T-cell (primary cell): ENCODE results near the gene CD247. TPM values are rescaled to one million over a fixed set of nuclear protein-coding genes. Genes with fewer than 3 reads are reported as not detected.
"Not testable (repeated sequence)": the region's sequence is repeated elsewhere in the genome, so short reads cannot be mapped to it uniquely, and the experiment has no call there.

Source experiments
- ATAC-seq, 4 experiments: fragments of 200-7000 bp in 3 of 4; fragments of 150-1000 bp in 1 of 4; cut with Tn5 transposase; replicated peaks in 1 of 4; 1 replicate in 3 of 4; 2 replicates in 1 of 4; pipeline ENCODE4 v1.10.0; 2021; ENCODE audit warnings: moderate library complexity in 3 of 4, mild to moderate bottlenecking in 2 of 4, moderate number of reproducible peaks in 1 of 4
- CTCF ChIA-PET, 2 donors: fragments of 300-600 bp; sonication (Branson Sonifier 250); formaldehyde crosslinking; loops; one replicate each; lab custom pipeline; 2022; ENCODE audit warnings: antibody characterized with exemption in 2 of 2; lab: Charles Lee
- POLR2A ChIA-PET, 2 donors: fragments of 300-600 bp; sonication (Branson Sonifier 250); formaldehyde crosslinking; loops; one replicate each; lab custom pipeline; 2022; ENCODE audit warnings: antibody characterized with exemption in 2 of 2; lab: Charles Lee
- DNase-seq, 35 experiments: peaks; one replicate each; pipeline versions ENCODE4 v3.0.0 to v3.0.0-alpha.2; 2013 to 2023
- H3K27ac ChIP-seq: one replicate; pipeline ENCODE4 v1.5.1; 2013; ENCODE audit warnings: low read length
- H3K27me3 ChIP-seq, 2 experiments: replicated peaks in 1 of 2; 1 replicate in 1 of 2; 2 replicates in 1 of 2; pipeline versions ENCODE4 v1.6.1 to v1.7.0; 2013; ENCODE audit warnings: low read length in 1 of 2, mixed read lengths in 1 of 2; ENCODE audit not compliant: control insufficient read depth in 2 of 2, insufficient read depth in 2 of 2; ENCODE audit errors: extremely low read depth in 1 of 2
- H3K36me3 ChIP-seq, 2 donors: 1 replicate in 1 of 2; 2 replicates in 1 of 2; pipeline versions ENCODE4 v1.6.1 to v1.7.0; 2013; ENCODE audit warnings: low read length in 1 of 2; ENCODE audit not compliant: control insufficient read depth in 2 of 2, insufficient read depth in 1 of 2; ENCODE audit errors: extremely low read depth in 1 of 2
- H3K4me1 ChIP-seq, 2 experiments: 1 replicate in 1 of 2; 2 replicates in 1 of 2; pipeline versions ENCODE4 v1.6.1 to v1.7.0; 2013; ENCODE audit warnings: low read length in 2 of 2, mixed read lengths in 1 of 2; ENCODE audit not compliant: insufficient read depth in 2 of 2, control insufficient read depth in 1 of 2; ENCODE audit errors: extremely low read depth in 1 of 2
- H3K4me3 ChIP-seq, 2 donors: 1 replicate in 1 of 2; 2 replicates in 1 of 2; pipeline versions ENCODE4 v1.5.1 to v1.7.0; 2013; ENCODE audit warnings: mild to moderate bottlenecking in 2 of 2, low read length in 1 of 2, moderate library complexity in 1 of 2; ENCODE audit not compliant: control insufficient read depth in 1 of 2; ENCODE audit errors: extremely low read depth in 1 of 2
- H3K9me3 ChIP-seq: 2 replicates; pipeline ENCODE4 v1.7.0; 2013
- H3K27ac Mint-ChIP-seq, 2 donors: one replicate each; pipeline ENCODE4 v1.8.0; 2020 to 2021; ENCODE audit warnings: mild to moderate bottlenecking in 2 of 2, mixed read lengths in 2 of 2
- H3K27me3 Mint-ChIP-seq, 2 donors: one replicate each; pipeline ENCODE4 v1.8.0; 2021 to 2022; ENCODE audit warnings: mixed read lengths in 2 of 2
- H3K36me3 Mint-ChIP-seq: one replicate; pipeline ENCODE4 v1.8.0; 2021; ENCODE audit warnings: mixed read lengths
- H3K4me1 Mint-ChIP-seq, 3 donors: one replicate each; pipeline ENCODE4 v1.8.0; 2020 to 2022; ENCODE audit warnings: mixed read lengths in 3 of 3, mild to moderate bottlenecking in 1 of 3
- H3K4me3 Mint-ChIP-seq, 3 donors: one replicate each; pipeline ENCODE4 v1.8.0; 2020 to 2022; ENCODE audit warnings: mild to moderate bottlenecking in 3 of 3, mixed read lengths in 3 of 3, moderate library complexity in 3 of 3
- H3K9me3 Mint-ChIP-seq, 3 donors: one replicate each; pipeline ENCODE4 v1.8.0; 2020 to 2022; ENCODE audit warnings: mixed read lengths in 3 of 3
- WGBS: methylation state at CpG from one replicate; pipeline ENCODE4 v1.1.5; 2013; ENCODE audit warnings: missing lambda C conversion rate; ENCODE audit not compliant: insufficient coverage; 5-methylcytosine and 5-hydroxymethylcytosine counted together
- total RNA-seq, 35 experiments: library from RNA in 6 of 35; stranded (reverse) in 6 of 35; fragments of 120-200 nt in 1 of 35; gene quantifications; one replicate each; pipeline versions ENCODE4 v1.2.1 to v1.2.4 and lab custom pipeline; 2013 to 2026

The CD247 gene
- total RNA-seq, 5 donors from 2014 or later (not counting 1 experiment from before 2014, with no cell fraction given): 324 to 414 (median 385) TPM

DNA sequence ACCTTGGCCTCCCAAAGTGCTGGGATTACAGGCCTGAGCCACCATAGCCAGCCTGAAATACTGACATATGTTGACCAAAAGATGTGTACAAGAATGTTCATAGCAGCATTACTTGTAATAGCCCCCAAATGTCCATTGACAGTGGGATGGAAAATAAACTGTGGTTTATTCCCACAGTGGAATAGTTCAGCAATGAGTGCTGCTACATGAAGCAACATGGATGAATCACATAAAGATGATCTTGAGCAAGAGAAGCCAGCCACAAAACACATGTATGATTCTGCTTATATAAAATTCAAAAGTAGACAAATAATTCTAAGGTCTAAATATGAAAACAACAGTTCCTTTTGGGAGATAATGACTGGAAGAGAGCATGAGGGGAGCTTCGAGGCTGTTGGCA lies 44.4 kb upstream of the CD247 start:
- Mint-ChIP-seq H3K9me3 (no peaks in the 10 kb centered on the region), H3K4me3 (no peak overlapping the region), H3K4me1 (no peaks in the 10 kb centered on the region), H3K27me3 (peaks cover 0 to 2% of the 10 kb centered on the region in 2 donors), H3K36me3 (no peaks in the 10 kb centered on the region), H3K27ac (no peak overlapping the region)
- Histone ChIP-seq H3K4me1 (no peaks in the 10 kb centered on the region), H3K27ac (no peak overlapping the region), H3K27me3 (no peaks in the 10 kb centered on the region), H3K9me3 (no peaks in the 10 kb centered on the region), H3K4me3 (no peak overlapping the region), H3K36me3 (no peaks in the 10 kb centered on the region)
- ChIA-PET CTCF (no interaction called here), POLR2A (interaction anchor here in 1 of 2 donors (1.9 kb wide), 1 partner anchor 9 kb away, joined by 5 read pairs; the partner anchor contains the start of gene CREG1)
- ATAC-seq (no peak), DNase-seq (no peak)
- WGBS: no CpG with 5 or more reads among the region's 1 CpG

DNA sequence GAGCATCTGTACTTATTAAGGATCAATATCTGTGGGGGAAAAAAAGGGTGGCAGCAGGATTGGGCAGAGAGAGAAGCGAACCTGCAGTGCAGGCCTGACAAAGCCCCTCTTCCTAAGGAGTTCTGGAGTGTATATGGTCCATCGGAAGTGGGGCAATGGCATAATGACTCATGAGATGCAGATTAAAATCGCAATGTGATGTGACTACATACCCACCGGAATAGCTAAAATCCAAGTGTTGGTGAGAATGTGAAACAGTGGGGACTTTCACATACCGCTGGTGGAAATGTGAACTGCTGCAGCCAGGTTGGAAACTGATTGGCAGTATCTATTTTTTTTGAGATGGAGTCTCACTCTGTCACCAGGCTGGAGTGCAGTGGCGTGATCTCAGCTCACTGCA lies 43.4 kb upstream of the CD247 start:
- Mint-ChIP-seq H3K9me3 (no peaks in the 10 kb centered on the region), H3K4me3 (no peak overlapping the region), H3K36me3 (no peaks in the 10 kb centered on the region), H3K4me1 (no peaks in the 10 kb centered on the region), H3K27me3 (peaks cover 0 to 2% of the 10 kb centered on the region in 2 donors), H3K27ac (no peak overlapping the region)
- no peak overlapping the region for H3K4me3 ChIP-seq
- H3K27me3 ChIP-seq: no peaks in the 10 kb centered on the region
- H3K36me3 ChIP-seq: no peaks in the 10 kb centered on the region
- no peak overlapping the region for H3K27ac ChIP-seq
- ATAC-seq (no peak), DNase-seq (no peak)
- CTCF ChIA-PET: interaction anchor here in 1 of 2 donors (1.3 kb wide), 1 partner anchor 294 kb away, joined by 3 read pairs; no protein-coding TSS in a partner anchor
- 96% methylated on average over 4 of the region's 6 CpGs for WGBS
- POLR2A ChIA-PET: no interaction called here
- no peaks in the 10 kb centered on the region for H3K9me3 ChIP-seq
- H3K4me1 ChIP-seq: no peaks in the 10 kb centered on the region

DNA sequence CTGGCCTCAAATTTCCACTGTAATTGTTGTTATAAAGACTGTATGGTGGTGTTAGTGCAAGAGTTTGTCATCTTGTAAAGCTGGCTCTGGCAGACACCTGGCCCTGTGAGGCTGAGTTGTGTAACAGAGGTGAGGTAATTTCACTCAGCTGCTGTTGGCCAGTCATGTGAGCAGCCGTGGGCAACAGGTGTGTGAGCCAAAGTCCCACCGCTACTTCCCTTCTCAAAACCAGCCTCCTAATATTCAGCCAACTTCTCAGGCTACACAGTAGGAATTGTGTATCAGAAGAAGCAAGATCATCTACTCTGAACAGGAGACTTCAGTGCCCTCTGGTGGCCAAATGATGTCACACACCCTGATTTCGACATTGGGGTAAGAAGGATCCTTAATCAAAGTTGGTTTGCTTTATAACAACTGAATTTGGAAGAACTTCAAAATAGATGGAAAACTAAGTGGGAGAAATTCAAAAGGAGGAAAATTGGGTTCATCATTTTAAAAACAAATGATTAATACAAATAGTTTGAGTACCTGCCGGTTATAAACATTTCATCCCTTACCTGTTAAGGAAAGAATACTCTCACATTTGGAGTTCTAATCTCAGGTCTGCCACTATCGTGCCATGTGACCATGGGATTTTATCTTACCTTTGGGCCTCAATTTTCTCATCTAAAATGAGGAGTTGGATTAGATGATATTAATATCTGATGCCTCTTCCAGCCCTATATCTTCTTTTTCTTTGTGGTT lies 37.8 kb upstream of the CD247 start:
- no peaks in the 10 kb centered on the region for H3K36me3 Mint-ChIP-seq
- peak overlapping the region in 2 of 3 donors; percentile 2 to 32 for H3K4me3 Mint-ChIP-seq
- POLR2A ChIA-PET: no interaction called here
- CTCF ChIA-PET: interaction anchor here (0.6 to 2.6 kb wide), 14 partner anchors 15 to 646 kb away, joined by 3 to 15 read pairs (median 4); no protein-coding TSS in a partner anchor
- H3K27me3 Mint-ChIP-seq: peaks cover 0 to 2% of the 10 kb centered on the region in 2 donors
- no peaks in the 10 kb centered on the region for H3K9me3 ChIP-seq
- H3K27ac ChIP-seq: no peak overlapping the region
- ATAC-seq (no peak), DNase-seq (peak; percentile 45 to 86 (median 67))
- no peaks in the 10 kb centered on the region for H3K27me3 ChIP-seq
- no peak overlapping the region for H3K4me3 ChIP-seq
- no CpG with 5 or more reads among the region's 5 CpGs for WGBS
- H3K9me3 Mint-ChIP-seq: no peaks in the 10 kb centered on the region
- peaks cover 6 to 23% of the 10 kb centered on the region in 2 experiments for H3K4me1 ChIP-seq
- H3K27ac Mint-ChIP-seq: no peak overlapping the region
- peaks cover 22 to 30% (median 28%) of the 10 kb centered on the region in 3 donors for H3K4me1 Mint-ChIP-seq
- no peaks in the 10 kb centered on the region for H3K36me3 ChIP-seq

DNA sequence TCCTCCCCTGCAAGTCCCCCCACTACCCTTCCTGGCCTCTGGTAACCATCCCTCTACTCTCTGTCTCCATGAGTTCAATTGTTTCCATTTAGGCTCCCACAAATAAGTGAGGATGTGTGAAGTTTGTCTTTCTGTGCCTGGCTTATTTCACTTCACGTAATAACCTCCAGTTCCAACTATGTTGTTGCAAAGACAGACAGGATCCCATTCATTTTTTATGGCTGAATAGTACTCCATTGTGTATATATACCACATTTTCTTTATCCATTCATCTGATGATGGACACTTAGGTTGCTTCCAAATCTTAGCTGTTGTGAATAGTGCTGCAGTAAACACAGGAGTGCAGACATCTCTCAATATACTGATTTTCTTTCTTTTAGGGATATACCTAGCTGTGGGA lies 36.7 kb upstream of the CD247 start:
- H3K27ac ChIP-seq, H3K27me3 ChIP-seq, H3K36me3 Mint-ChIP-seq, DNase-seq, H3K4me3 ChIP-seq, H3K27ac Mint-ChIP-seq, H3K36me3 ChIP-seq, H3K9me3 ChIP-seq, H3K27me3 Mint-ChIP-seq, POLR2A ChIA-PET, H3K9me3 Mint-ChIP-seq, ATAC-seq: not testable (repeated sequence)
- peaks cover 6 to 23% of the 10 kb centered on the region in 2 experiments for H3K4me1 ChIP-seq
- Mint-ChIP-seq H3K4me1 (peaks cover 32 to 40% (median 38%) of the 10 kb centered on the region in 3 donors), H3K4me3 (peak overlapping the region in 1 of 3 donors; percentile 31)
- WGBS: no CpG with 5 or more reads among the region's 1 CpG
- CTCF ChIA-PET: interaction anchor here in 1 of 2 donors (0.6 to 2.6 kb wide), 11 partner anchors 14 to 679 kb away, joined by 3 to 9 read pairs (median 4); partner anchors contain the start of gene TADA1

DNA sequence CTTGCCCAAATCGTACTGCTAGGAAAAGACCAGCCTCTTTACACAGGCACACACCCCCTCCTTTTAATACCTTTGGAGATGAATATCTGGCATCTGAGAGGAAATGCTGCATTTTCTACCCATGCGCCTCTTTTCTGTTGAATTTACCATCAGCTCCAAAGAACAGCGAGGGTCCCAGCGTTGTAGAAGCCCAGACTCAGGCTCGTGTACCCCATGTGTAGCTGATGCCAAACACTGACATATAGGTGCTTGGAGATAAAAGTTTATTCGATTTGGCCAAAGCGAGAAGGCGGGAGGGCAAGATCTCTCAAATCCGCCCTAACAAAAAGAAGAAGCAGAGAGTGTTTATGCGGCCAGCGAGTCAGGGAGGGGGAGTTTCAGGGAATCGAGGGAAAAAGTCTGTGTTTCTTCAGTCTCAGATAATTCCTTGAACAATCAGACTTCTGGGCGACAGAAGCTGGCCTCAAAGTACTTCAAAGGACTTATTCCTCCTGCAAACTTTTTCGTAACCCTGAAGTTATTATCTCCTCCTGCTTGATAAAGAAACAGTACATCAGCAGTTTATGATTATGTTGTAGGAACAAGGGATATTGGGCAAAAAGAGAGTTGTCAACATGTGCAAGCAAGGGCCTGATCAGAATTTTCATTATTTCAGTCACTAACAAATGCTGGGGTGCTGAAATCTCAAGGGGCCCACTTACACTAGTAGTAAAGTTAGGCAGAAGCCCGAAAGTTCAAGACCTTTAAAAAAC lies 35.9 kb upstream of the CD247 start:
- DNase-seq: no peak
- Histone ChIP-seq H3K27me3 (no peaks in the 10 kb centered on the region), H3K36me3 (no peaks in the 10 kb centered on the region), H3K9me3 (no peaks in the 10 kb centered on the region), H3K4me1 (peaks cover 6 to 23% of the 10 kb centered on the region in 2 experiments), H3K27ac (no peak overlapping the region), H3K4me3 (peak overlapping the region; percentile 69 to 71)
- ChIA-PET CTCF (interaction anchor here (0.6 to 2.6 kb wide), 21 partner anchors 10 to 679 kb away, joined by 3 to 18 read pairs (median 4); partner anchors contain the start of genes CD247 (in 1 of the 2) and POU2F1 (in 1 of the 2)), POLR2A (interaction anchor here (0.6 to 1.9 kb wide), 11 partner anchors 9 to 1755 kb away, joined by 3 to 11 read pairs (median 4); no protein-coding TSS in a partner anchor)
- whole genome bisulfite sequencing: 7% methylated on average over 3 of the region's 15 CpGs
- peak overlapping the region; percentile 75 to 86 for H3K27ac Mint-ChIP-seq
- H3K4me1 Mint-ChIP-seq: peaks cover 33 to 40% (median 38%) of the 10 kb centered on the region in 3 donors
- H3K4me3 Mint-ChIP-seq: peak overlapping the region; percentile 85 to 90 (median 86)
- ATAC-seq: peak; percentile 28 to 32 (median 30)
- H3K27me3 Mint-ChIP-seq: no peaks in the 10 kb centered on the region
- H3K36me3 Mint-ChIP-seq: no peaks in the 10 kb centered on the region
- no peaks in the 10 kb centered on the region for H3K9me3 Mint-ChIP-seq
